GM23338 (cell line): ENCODE data around the gene PSPC1.

Experiments used
- CTCF ChIP-seq, 2 experiments: fragments of 200-600 bp in 1 of 2; sonication (generic) in 1 of 2; conservative IDR thresholded peaks; 2 replicates each; pipeline versions ENCODE4 v1.5.1 to v1.6.1; 2016 to 2017; ENCODE audit warnings: antibody characterized with exemption in 2 of 2, low read depth in 2 of 2, mild to moderate bottlenecking in 2 of 2, moderate library complexity in 1 of 2
- EZH2 ChIP-seq: fragments of 200-600 bp; sonication (generic); IDR thresholded peaks from one replicate; pipeline ENCODE4 v1.8.0; 2017; ENCODE audit warnings: antibody characterized with exemption, mild to moderate bottlenecking, low read depth; ENCODE audit not compliant: unreplicated experiment

DNA sequence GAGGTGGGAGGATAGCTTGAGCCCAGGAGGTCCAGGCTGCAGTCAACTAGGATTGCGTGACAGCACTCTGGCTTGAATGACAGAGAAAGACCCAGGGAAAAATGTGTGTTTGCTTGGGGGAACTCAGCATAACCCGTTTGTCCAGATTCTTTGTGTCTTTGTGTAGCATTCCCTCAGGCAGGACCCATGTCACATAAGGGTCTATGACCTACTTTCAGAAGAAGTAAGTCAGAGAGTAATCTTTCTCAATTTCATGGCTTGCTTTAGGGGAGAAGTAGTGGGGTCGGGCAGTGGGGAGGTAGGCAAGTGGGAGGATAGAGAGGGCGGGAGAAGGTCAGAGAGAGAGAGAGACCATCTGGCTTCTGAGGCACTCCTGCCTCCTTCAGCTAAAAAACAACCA, 11.9 kb upstream of the PSPC1 start:
- TF ChIP-seq CTCF (conservative IDR thresholded peaks at IDR 0.05; ENCODE audit: low read depth in 2 of 2) = no peak
- TF ChIP-seq EZH2 = no peak
